ENCODE results near the gene CELF4. TPM values are rescaled to one million over a fixed set of nuclear protein-coding genes. Genes with fewer than 3 reads are reported as not detected.

CELF4 gene
- polyA plus RNA-seq, 1 donor (not counting 4 experiments of a cell fraction or from before 2014, with no cell fraction given): not detected

GRCh38 chr18:37332628-37333420 lies 232.8 kb downstream of the CELF4 start:
- Histone ChIP-seq H2AFZ (ENCODE audit: control insufficient read depth, low read length) (no peak overlapping the region), H3K9me3 (ENCODE audit: control insufficient read depth, low read depth, low read length) (no peaks in the 10 kb centered on the region), H3K36me3 (ENCODE audit: control insufficient read depth in 2 of 2, extremely low read depth in 1 of 2, insufficient read depth in 2 of 2, low read length in 2 of 2) (no peaks in the 10 kb centered on the region), H3K4me2 (ENCODE audit: control insufficient read depth, extremely low read depth, insufficient read depth, low read depth, low read length) (no peak overlapping the region), H3K9me1 (ENCODE audit: control insufficient read depth, extremely low read depth, insufficient read depth, low read length) (no peaks in the 10 kb centered on the region), H3K79me2 (ENCODE audit: control insufficient read depth, insufficient read depth, low read length) (no peaks in the 10 kb centered on the region), H3K27me3 (ENCODE audit: control insufficient read depth, extremely low read depth, insufficient read depth, low read length) (no peaks in the 10 kb centered on the region), H3K9ac (ENCODE audit: control insufficient read depth, extremely low read depth, insufficient read depth, low read length) (no peak overlapping the region), H4K20me1 (ENCODE audit: control insufficient read depth, extremely low read depth, insufficient read depth, low read length) (no peaks in the 10 kb centered on the region), H3K4me1 (ENCODE audit: control insufficient read depth, extremely low read depth, insufficient read depth, low read length) (no peaks in the 10 kb centered on the region), H3K4me3 (ENCODE audit: control insufficient read depth in 2 of 3, extremely low read depth in 1 of 3, insufficient read depth in 2 of 3, low read depth in 1 of 3, low read length in 3 of 3) (no peak overlapping the region), H3K27ac (ENCODE audit: control insufficient read depth, insufficient read depth, low read length) (no peak overlapping the region)
- no peak for DNase-seq (ENCODE audit: low read depth, low spot score)
- TF ChIP-seq EZH2 (IDR thresholded peaks at IDR 0.05; ENCODE audit: low read length): no peak
- TF ChIP-seq CTCF (optimal IDR thresholded peaks at IDR 0.05 in 1 of 3, IDR thresholded peaks at IDR 0.05 in 1 of 3, conservative IDR thresholded peaks at IDR 0.05 in 1 of 3; ENCODE audit: extremely low read depth in 1 of 3, insufficient read depth in 2 of 3, low read length in 3 of 3): no peak
- dilution Hi-C loops (cut with MboI; ENCODE audit: extremely low pct_ligation_motif_present, low sequenced_read_pairs): no loop called here
- FAIRE-seq: no peak

GRCh38 chr18:37332219-37332618 lies 233.4 kb downstream of the CELF4 start:
- DNase-seq (ENCODE audit: low read depth, low spot score) (no peak), FAIRE-seq (no peak)
- H3K27me3 ChIP-seq (ENCODE audit: control insufficient read depth, extremely low read depth, insufficient read depth, low read length): no peaks in the 10 kb centered on the region
- H3K4me2 ChIP-seq (ENCODE audit: control insufficient read depth, extremely low read depth, insufficient read depth, low read depth, low read length): no peak overlapping the region
- no peak overlapping the region for H2AFZ ChIP-seq (ENCODE audit: control insufficient read depth, low read length)
- dilution Hi-C loops (cut with MboI; ENCODE audit: extremely low pct_ligation_motif_present, low sequenced_read_pairs): no loop called here
- H4K20me1 ChIP-seq (ENCODE audit: control insufficient read depth, extremely low read depth, insufficient read depth, low read length): no peaks in the 10 kb centered on the region
- no peaks in the 10 kb centered on the region for H3K9me1 ChIP-seq (ENCODE audit: control insufficient read depth, extremely low read depth, insufficient read depth, low read length)
- no peaks in the 10 kb centered on the region for H3K79me2 ChIP-seq (ENCODE audit: control insufficient read depth, insufficient read depth, low read length)
- H3K9me3 ChIP-seq (ENCODE audit: control insufficient read depth, low read depth, low read length): no peaks in the 10 kb centered on the region
- no peak overlapping the region for H3K4me3 ChIP-seq (ENCODE audit: control insufficient read depth in 2 of 3, extremely low read depth in 1 of 3, insufficient read depth in 2 of 3, low read depth in 1 of 3, low read length in 3 of 3)
- no peak overlapping the region for H3K9ac ChIP-seq (ENCODE audit: control insufficient read depth, extremely low read depth, insufficient read depth, low read length)
- peaks cover 4% of the 10 kb centered on the region for H3K4me1 ChIP-seq (ENCODE audit: control insufficient read depth, extremely low read depth, insufficient read depth, low read length)
- TF ChIP-seq CTCF (optimal IDR thresholded peaks at IDR 0.05 in 1 of 3, IDR thresholded peaks at IDR 0.05 in 1 of 3, conservative IDR thresholded peaks at IDR 0.05 in 1 of 3; ENCODE audit: extremely low read depth in 1 of 3, insufficient read depth in 2 of 3, low read length in 3 of 3): no peak
- TF ChIP-seq EZH2 (IDR thresholded peaks at IDR 0.05; ENCODE audit: low read length): no peak
- H3K36me3 ChIP-seq (ENCODE audit: control insufficient read depth in 2 of 2, extremely low read depth in 1 of 2, insufficient read depth in 2 of 2, low read length in 2 of 2): no peaks in the 10 kb centered on the region
- H3K27ac ChIP-seq (ENCODE audit: control insufficient read depth, insufficient read depth, low read length): no peak overlapping the region

All from keratinocyte (primary cell).